ENCODE measurements around the gene USP3.

USP3 gene

DNA sequence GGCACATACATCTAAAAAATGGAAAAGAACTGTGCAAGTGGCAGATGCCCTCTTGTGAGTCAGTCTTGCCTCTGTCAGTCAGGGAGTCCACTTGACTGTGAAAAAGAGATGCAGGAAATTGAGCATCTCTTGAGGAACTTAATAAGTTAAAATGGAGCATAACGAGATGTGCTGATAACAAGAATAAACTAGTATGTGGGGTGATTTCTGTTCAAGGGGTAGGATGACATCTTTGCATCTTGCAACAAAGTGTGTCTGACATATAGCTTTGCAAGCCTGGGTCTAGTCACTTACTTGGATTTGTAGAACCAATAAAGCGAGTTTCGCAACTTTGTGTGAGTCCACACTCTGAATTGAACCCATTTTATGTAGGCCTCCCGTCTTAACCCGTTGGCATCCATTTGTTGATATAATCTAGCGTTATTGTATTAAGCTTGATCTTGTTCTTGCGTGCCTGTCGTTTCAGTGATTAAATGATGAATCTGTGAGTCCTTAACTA is 2.2 kb downstream of the USP3 start:
- no peak for ATAC-seq
- TF ChIP-seq ZFP30 (CRISPR knock-in tag; IDR thresholded peaks at IDR 0.05) (no peak), TOX (CRISPR knock-in tag; IDR thresholded peaks at IDR 0.05; ENCODE audit: borderline replicate concordance) (no peak), CREB5 (CRISPR knock-in tag; IDR thresholded peaks at IDR 0.05; ENCODE audit: low read depth) (no peak), RARB (CRISPR knock-in tag; IDR thresholded peaks at IDR 0.05) (no peak), PPARA (CRISPR knock-in tag; IDR thresholded peaks at IDR 0.05; ENCODE audit: borderline replicate concordance) (no peak), TCF4 (CRISPR knock-in tag; IDR thresholded peaks at IDR 0.05; ENCODE audit: borderline replicate concordance) (no peak), ISL1 (CRISPR knock-in tag; IDR thresholded peaks at IDR 0.05) (no peak)

- no peak for TF ChIP-seq ZFP3 (CRISPR knock-in tag; IDR thresholded peaks at IDR 0.05)
- no peak for TF ChIP-seq ZNF70 (CRISPR knock-in tag; IDR thresholded peaks at IDR 0.05)
- TF ChIP-seq ESRRG (CRISPR knock-in tag; IDR thresholded peaks at IDR 0.05), result no peak
- TF ChIP-seq GLIS3 (CRISPR knock-in tag; IDR thresholded peaks at IDR 0.05), result no peak
- no peak for TF ChIP-seq OSR1 (CRISPR knock-in tag; IDR thresholded peaks at IDR 0.05)
- TF ChIP-seq ARNTL (CRISPR knock-in tag; IDR thresholded peaks at IDR 0.05; ENCODE audit: borderline replicate concordance, low read depth), result no peak
- no peak for TF ChIP-seq ZC3H10 (CRISPR knock-in tag; IDR thresholded peaks at IDR 0.05)
- no peak for TF ChIP-seq ISL1 (CRISPR knock-in tag; IDR thresholded peaks at IDR 0.05)
- TF ChIP-seq ZNF8 (CRISPR knock-in tag; IDR thresholded peaks at IDR 0.05), result no peak
- no peak for TF ChIP-seq CREB5 (CRISPR knock-in tag; IDR thresholded peaks at IDR 0.05; ENCODE audit: low read depth)
- no peak for TF ChIP-seq PPARA (CRISPR knock-in tag; IDR thresholded peaks at IDR 0.05; ENCODE audit: borderline replicate concordance)
- TF ChIP-seq RARB (CRISPR knock-in tag; IDR thresholded peaks at IDR 0.05), result no peak
- TF ChIP-seq CSDC2 (CRISPR knock-in tag; IDR thresholded peaks at IDR 0.05), result no peak
- TF ChIP-seq BACH2 (CRISPR knock-in tag; IDR thresholded peaks at IDR 0.05; ENCODE audit: borderline replicate concordance), result no peak
- TF ChIP-seq CSRNP3 (CRISPR knock-in tag; IDR thresholded peaks at IDR 0.05), result no peak
- TF ChIP-seq ZNF565 (CRISPR knock-in tag; conservative IDR thresholded peaks at IDR 0.05; ENCODE audit: low read depth), result no peak
- no peak for TF ChIP-seq TSHZ2 (CRISPR knock-in tag; IDR thresholded peaks at IDR 0.05)
- TF ChIP-seq TCF4 (CRISPR knock-in tag; IDR thresholded peaks at IDR 0.05; ENCODE audit: borderline replicate concordance), result no peak
- TF ChIP-seq TOX (CRISPR knock-in tag; IDR thresholded peaks at IDR 0.05; ENCODE audit: borderline replicate concordance), result no peak
- TF ChIP-seq SNAI2 (CRISPR knock-in tag; IDR thresholded peaks at IDR 0.05), result no peak
- ATAC-seq, result no peak
Observed at GRCh38 chr15:63507878-63508818, 3.8 kb downstream of the USP3 start.

- ATAC-seq, result no peak
- TF ChIP-seq ISL1 (CRISPR knock-in tag; IDR thresholded peaks at IDR 0.05) (no peak), RARB (CRISPR knock-in tag; IDR thresholded peaks at IDR 0.05) (no peak), PATZ1 (CRISPR knock-in tag; IDR thresholded peaks at IDR 0.05; ENCODE audit: borderline replicate concordance) (no peak), CSRNP3 (CRISPR knock-in tag; IDR thresholded peaks at IDR 0.05) (no peak), ESRRG (CRISPR knock-in tag; IDR thresholded peaks at IDR 0.05) (no peak), OSR1 (CRISPR knock-in tag; IDR thresholded peaks at IDR 0.05) (no peak), ZNF8 (CRISPR knock-in tag; IDR thresholded peaks at IDR 0.05) (no peak), ZFP30 (CRISPR knock-in tag; IDR thresholded peaks at IDR 0.05) (no peak), GLIS3 (CRISPR knock-in tag; IDR thresholded peaks at IDR 0.05) (no peak)
Observed at GRCh38 chr15:63509056-63509954, 4.9 kb downstream of the USP3 start.

Data from SK-N-SH treated with all-trans-retinoic acid at 6 μM for 48 hours (cell line).